H1 (cell line): ENCODE results near the gene KRT80. TPM values are rescaled to one million over a fixed set of nuclear protein-coding genes. Genes with fewer than 3 reads are reported as not detected.

Experiments
- ASH2L ChIP-seq: fragments of 200-600, 300-600 bp; sonication (generic); IDR thresholded peaks from one replicate; pipeline ENCODE4 v1.7.1; 2017; ENCODE audit warnings: low read length
- CBX8 ChIP-seq: fragments of 300-800, 300-1000 bp; sonication (generic); IDR thresholded peaks from 2 replicates; pipeline ENCODE4 v1.7.1; 2016; ENCODE audit warnings: low read depth, low read length, borderline replicate concordance
- JUN ChIP-seq: IDR thresholded peaks from 2 replicates; pipeline ENCODE4 v1.6.1; 2011; ENCODE audit warnings: low read depth, mild to moderate bottlenecking, improper control_type of control experiment, low read length
- JUND ChIP-seq: IDR thresholded peaks from 2 replicates; pipeline ENCODE4 v1.6.1; 2011; ENCODE audit warnings: mild to moderate bottlenecking, improper control_type of control experiment, low read length
- KDM1A ChIP-seq: fragments of 200-600, 300-600 bp; sonication (generic); IDR thresholded peaks from 2 replicates; pipeline ENCODE4 v1.7.1; 2016; ENCODE audit warnings: mild to moderate bottlenecking, low read length, borderline replicate concordance
- NRF1 ChIP-seq: IDR thresholded peaks from 2 replicates; pipeline ENCODE4 v1.6.1; 2011; ENCODE audit warnings: mild to moderate bottlenecking, low read depth, low read length, improper control_type of control experiment
- SIX5 ChIP-seq: IDR thresholded peaks from 2 replicates; pipeline ENCODE4 v1.6.1; 2011; ENCODE audit warnings: mild to moderate bottlenecking, low read depth, low read length
- ZNF274 ChIP-seq: IDR thresholded peaks from 2 replicates; pipeline ENCODE4 v1.7.0; 2012; ENCODE audit warnings: low read length, borderline replicate concordance; ENCODE audit errors: extremely low read depth
- polyA plus RNA-seq, 7 experiments: library from polyadenylated mRNA; depleted of rRNA in 3 of 7; stranded (reverse) in 5 of 7; unstranded in 2 of 7; fragments of >200 nt in 5 of 7; fragments of 200-250 nt in 2 of 7; gene quantifications; 1 replicate in 5 of 7; 2 replicates in 1 of 7; 4 replicates in 1 of 7; pipeline versions ENCODE4 v1.2.1 to v1.2.3, GENCODE V29; 2011 to 2013; ENCODE audit warnings: missing spikeins in 2 of 7, mixed read lengths in 2 of 7
- total RNA-seq: library from RNA; stranded (reverse); fragmentation: NEBNext Ultra II Directional; extraction: Animal tissue kit (Norgen Biotek cat#: 25700); gene quantifications from 2 replicates; pipeline ENCODE4 v1.2.1, GENCODE V29; 2021
- TF ChIP-seq, protein P1 (sequence below): IDR thresholded peaks from 2 replicates; pipeline ENCODE4 v1.6.1; 2011; ENCODE audit warnings: low read depth, mild to moderate bottlenecking, low read length; ENCODE audit not compliant: insufficient read depth

Gene KRT80
- total and polyA plus RNA-seq, 2 of the 8 experiments (the other 6 are each of a cell fraction or from before 2014, with no cell fraction given): 0.05 TPM; not detected in 1

DNA sequence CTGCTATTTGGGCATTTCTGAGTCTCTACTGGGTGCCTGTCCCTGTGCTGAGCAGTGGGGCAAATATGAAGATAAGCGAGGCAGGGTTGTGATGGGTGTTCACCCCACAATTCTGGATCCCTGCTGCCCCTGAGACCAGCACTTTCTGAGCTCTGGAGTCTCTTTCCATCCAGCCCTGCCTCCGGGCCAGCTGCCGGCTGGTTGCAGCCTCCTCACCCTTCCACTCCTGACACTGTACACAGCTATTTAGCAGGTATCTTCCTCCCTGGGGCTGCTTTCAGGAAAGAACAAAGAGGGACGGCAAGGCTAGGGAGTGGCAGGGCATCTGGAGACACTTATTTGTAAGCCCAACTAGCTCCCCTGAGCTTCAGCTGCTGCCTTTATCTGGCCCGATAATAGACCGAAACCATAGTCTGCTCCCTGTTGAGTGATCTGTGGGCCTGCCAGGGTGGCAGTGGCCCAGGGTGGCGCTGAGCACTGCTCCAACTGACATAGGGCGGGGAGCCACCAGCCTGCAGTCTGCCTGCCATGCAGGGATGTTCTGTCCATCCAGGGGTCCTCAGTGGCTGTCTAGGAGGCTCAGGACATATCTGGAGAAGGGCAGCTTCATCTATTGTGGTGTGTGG, 7.6 kb upstream of the KRT80 start (continued):
- no peak for TF ChIP-seq ZNF274
- no peak for TF ChIP-seq SIX5
- TF ChIP-seq CBX8: no peak
- no peak for TF ChIP-seq NRF1
- no peak for TF ChIP-seq JUN
- TF ChIP-seq ASH2L: no peak
- TF ChIP-seq, protein P1, sequence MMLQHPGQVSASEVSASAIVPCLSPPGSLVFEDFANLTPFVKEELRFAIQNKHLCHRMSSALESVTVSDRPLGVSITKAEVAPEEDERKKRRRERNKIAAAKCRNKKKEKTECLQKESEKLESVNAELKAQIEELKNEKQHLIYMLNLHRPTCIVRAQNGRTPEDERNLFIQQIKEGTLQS: no peak
- no peak for TF ChIP-seq JUND
- no peak for TF ChIP-seq KDM1A
